Measurements from ENCODE around the gene DOCK1.

The DOCK1 gene

GRCh38 chr10:127151541-127151940, 246.3 kb downstream of the DOCK1 start:
- no CpG with 5 or more reads among the region's 10 CpGs for WGBS, 2 donors (ENCODE audit: extremely low coverage in 2 of 2, insufficient read length in 2 of 2, insufficient replicate concordance in 1 of 2)
- no peak overlapping the region for H3K4me2 ChIP-seq (ENCODE audit: insufficient read depth, low read length, poor library complexity, severe bottlenecking)
- H3K27me3 ChIP-seq (ENCODE audit: control insufficient read depth in 3 of 3, insufficient read depth in 3 of 3, low read depth in 1 of 3, low read length in 3 of 3) = no peaks in the 10 kb centered on the region
- H3K18ac ChIP-seq (ENCODE audit: low read length) = no peak overlapping the region
- H3K4me1 ChIP-seq (ENCODE audit: control insufficient read depth in 2 of 2, insufficient read depth in 1 of 2, low read depth in 1 of 2, low read length in 2 of 2) = peaks cover 4% of the 10 kb centered on the region in 2 donors
- no peaks in the 10 kb centered on the region for H3K79me1 ChIP-seq (ENCODE audit: low read depth, low read length)
- no peak overlapping the region for H4K8ac ChIP-seq (ENCODE audit: low read depth, low read length)
- H3K36me3 ChIP-seq (replicated peaks in 1 of 2; ENCODE audit: control insufficient read depth in 2 of 2, insufficient read depth in 2 of 2, low read length in 2 of 2) = no peaks in the 10 kb centered on the region
- no peak overlapping the region for H2BK5ac ChIP-seq (ENCODE audit: low read length)
- H2AK5ac ChIP-seq (ENCODE audit: low read depth, low read length) = no peak overlapping the region
- H3K27ac ChIP-seq (replicated peaks; ENCODE audit: low read length) = no peak overlapping the region
- no peak overlapping the region for H4K91ac ChIP-seq (ENCODE audit: low read depth, low read length, poor library complexity)
- H2BK12ac ChIP-seq (ENCODE audit: low read length) = no peak overlapping the region
- no peak overlapping the region for H2BK120ac ChIP-seq (ENCODE audit: low read depth, low read length)
- H2BK15ac ChIP-seq (ENCODE audit: low read length) = no peak overlapping the region
- H3K9ac ChIP-seq (ENCODE audit: low read depth, low read length, poor library complexity) = no peak overlapping the region
- H3K23ac ChIP-seq (ENCODE audit: low read depth, low read length, poor library complexity) = no peak overlapping the region
- H3K4me3 ChIP-seq (ENCODE audit: low read length in 2 of 2) = no peak overlapping the region
- H3K4ac ChIP-seq (ENCODE audit: low read length) = no peak overlapping the region
- H2AFZ ChIP-seq (ENCODE audit: low read length) = no peak overlapping the region
- H3K9me3 ChIP-seq (replicated peaks in 1 of 2; ENCODE audit: control insufficient read depth in 2 of 2, insufficient read depth in 1 of 2, low read depth in 1 of 2, low read length in 2 of 2) = peaks cover 0 to 2% of the 10 kb centered on the region in 2 donors
- no peak for DNase-seq (ENCODE audit: low spot score)
- H3K14ac ChIP-seq (ENCODE audit: low read length) = no peak overlapping the region

- Histone ChIP-seq H2BK120ac (ENCODE audit: low read depth, low read length) (no peak overlapping the region), H3K23ac (ENCODE audit: low read depth, low read length, poor library complexity) (no peak overlapping the region), H3K27ac (replicated peaks; ENCODE audit: low read length) (no peak overlapping the region), H3K4me1 (ENCODE audit: control insufficient read depth in 2 of 2, insufficient read depth in 1 of 2, low read depth in 1 of 2, low read length in 2 of 2) (peaks cover 3 to 4% of the 10 kb centered on the region in 2 donors), H2AK5ac (ENCODE audit: low read depth, low read length) (no peak overlapping the region), H4K91ac (ENCODE audit: low read depth, low read length, poor library complexity) (no peak overlapping the region), H3K9ac (ENCODE audit: low read depth, low read length, poor library complexity) (no peak overlapping the region), H3K9me3 (replicated peaks in 1 of 2; ENCODE audit: control insufficient read depth in 2 of 2, insufficient read depth in 1 of 2, low read depth in 1 of 2, low read length in 2 of 2) (peaks cover 0 to 2% of the 10 kb centered on the region in 2 donors), H4K8ac (ENCODE audit: low read depth, low read length) (no peak overlapping the region), H3K14ac (ENCODE audit: low read length) (no peak overlapping the region), H2BK5ac (ENCODE audit: low read length) (no peak overlapping the region), H3K4ac (ENCODE audit: low read length) (no peak overlapping the region), H3K4me3 (ENCODE audit: low read length in 2 of 2) (no peak overlapping the region), H3K36me3 (replicated peaks in 1 of 2; ENCODE audit: control insufficient read depth in 2 of 2, insufficient read depth in 2 of 2, low read length in 2 of 2) (no peaks in the 10 kb centered on the region), H3K27me3 (ENCODE audit: control insufficient read depth in 3 of 3, insufficient read depth in 3 of 3, low read depth in 1 of 3, low read length in 3 of 3) (no peaks in the 10 kb centered on the region), H3K18ac (ENCODE audit: low read length) (no peak overlapping the region), H2BK15ac (ENCODE audit: low read length) (no peak overlapping the region), H2BK12ac (ENCODE audit: low read length) (no peak overlapping the region), H2AFZ (ENCODE audit: low read length) (no peak overlapping the region), H3K79me1 (ENCODE audit: low read depth, low read length) (no peaks in the 10 kb centered on the region), H3K4me2 (ENCODE audit: insufficient read depth, low read length, poor library complexity, severe bottlenecking) (no peak overlapping the region)
- no CpG with 5 or more reads among the region's 9 CpGs for WGBS, 2 donors (ENCODE audit: extremely low coverage in 2 of 2, insufficient read length in 2 of 2, insufficient replicate concordance in 1 of 2)
- no peak for DNase-seq (ENCODE audit: low spot score)
These were observed 246.9 kb downstream of the DOCK1 start for GRCh38 chr10:127151981-127152699.

GRCh38 chr10:127153181-127153580, 248.0 kb downstream of the DOCK1 start:
- H3K27ac ChIP-seq (replicated peaks; ENCODE audit: low read length) = no peak overlapping the region
- no peaks in the 10 kb centered on the region for H3K79me1 ChIP-seq (ENCODE audit: low read depth, low read length)
- no peak overlapping the region for H3K9ac ChIP-seq (ENCODE audit: low read depth, low read length, poor library complexity)
- DNase-seq (ENCODE audit: low spot score) = no peak
- no peak overlapping the region for H3K4me2 ChIP-seq (ENCODE audit: insufficient read depth, low read length, poor library complexity, severe bottlenecking)
- H3K27me3 ChIP-seq (ENCODE audit: control insufficient read depth in 3 of 3, insufficient read depth in 3 of 3, low read depth in 1 of 3, low read length in 3 of 3) = no peaks in the 10 kb centered on the region
- H3K4ac ChIP-seq (ENCODE audit: low read length) = no peak overlapping the region
- H4K91ac ChIP-seq (ENCODE audit: low read depth, low read length, poor library complexity) = no peak overlapping the region
- peaks cover 0 to 1% of the 10 kb centered on the region in 2 donors for H3K4me1 ChIP-seq (ENCODE audit: control insufficient read depth in 2 of 2, insufficient read depth in 1 of 2, low read depth in 1 of 2, low read length in 2 of 2)
- H2BK15ac ChIP-seq (ENCODE audit: low read length) = no peak overlapping the region
- no peak overlapping the region for H3K23ac ChIP-seq (ENCODE audit: low read depth, low read length, poor library complexity)
- H3K9me3 ChIP-seq (replicated peaks in 1 of 2; ENCODE audit: control insufficient read depth in 2 of 2, insufficient read depth in 1 of 2, low read depth in 1 of 2, low read length in 2 of 2) = no peaks in the 10 kb centered on the region
- H3K36me3 ChIP-seq (replicated peaks in 1 of 2; ENCODE audit: control insufficient read depth in 2 of 2, insufficient read depth in 2 of 2, low read length in 2 of 2) = no peaks in the 10 kb centered on the region
- H2BK5ac ChIP-seq (ENCODE audit: low read length) = no peak overlapping the region
- no peak overlapping the region for H2AK5ac ChIP-seq (ENCODE audit: low read depth, low read length)
- H2AFZ ChIP-seq (ENCODE audit: low read length) = no peak overlapping the region
- no peak overlapping the region for H4K8ac ChIP-seq (ENCODE audit: low read depth, low read length)
- H3K18ac ChIP-seq (ENCODE audit: low read length) = no peak overlapping the region
- no CpG with 5 or more reads among the region's 4 CpGs for WGBS, 2 donors (ENCODE audit: extremely low coverage in 2 of 2, insufficient read length in 2 of 2, insufficient replicate concordance in 1 of 2)
- no peak overlapping the region for H3K4me3 ChIP-seq (ENCODE audit: low read length in 2 of 2)
- H2BK12ac ChIP-seq (ENCODE audit: low read length) = no peak overlapping the region
- H2BK120ac ChIP-seq (ENCODE audit: low read depth, low read length) = no peak overlapping the region
- no peak overlapping the region for H3K14ac ChIP-seq (ENCODE audit: low read length)

- DNase-seq (ENCODE audit: low spot score) = no peak
- no CpG with 5 or more reads among the region's 9 CpGs for WGBS, 2 donors (ENCODE audit: extremely low coverage in 2 of 2, insufficient read length in 2 of 2, insufficient replicate concordance in 1 of 2)
These were observed 249.8 kb downstream of the DOCK1 start for GRCh38 chr10:127154831-127155620.

More at GRCh38 chr10:127154831-127155620, 249.8 kb downstream of the DOCK1 start:
- Histone ChIP-seq H3K27ac (replicated peaks; ENCODE audit: low read length) (no peak overlapping the region), H2BK5ac (ENCODE audit: low read length) (no peak overlapping the region), H4K91ac (ENCODE audit: low read depth, low read length, poor library complexity) (no peak overlapping the region), H3K4ac (ENCODE audit: low read length) (no peak overlapping the region), H3K4me2 (ENCODE audit: insufficient read depth, low read length, poor library complexity, severe bottlenecking) (no peak overlapping the region), H3K9me3 (replicated peaks in 1 of 2; ENCODE audit: control insufficient read depth in 2 of 2, insufficient read depth in 1 of 2, low read depth in 1 of 2, low read length in 2 of 2) (no peaks in the 10 kb centered on the region), H3K79me1 (ENCODE audit: low read depth, low read length) (no peaks in the 10 kb centered on the region), H2AFZ (ENCODE audit: low read length) (no peak overlapping the region), H3K36me3 (replicated peaks in 1 of 2; ENCODE audit: control insufficient read depth in 2 of 2, insufficient read depth in 2 of 2, low read length in 2 of 2) (no peaks in the 10 kb centered on the region), H3K9ac (ENCODE audit: low read depth, low read length, poor library complexity) (no peak overlapping the region), H3K4me1 (ENCODE audit: control insufficient read depth in 2 of 2, insufficient read depth in 1 of 2, low read depth in 1 of 2, low read length in 2 of 2) (no peaks in the 10 kb centered on the region), H2BK12ac (ENCODE audit: low read length) (no peak overlapping the region), H3K23ac (ENCODE audit: low read depth, low read length, poor library complexity) (no peak overlapping the region), H2AK5ac (ENCODE audit: low read depth, low read length) (no peak overlapping the region), H2BK15ac (ENCODE audit: low read length) (no peak overlapping the region), H3K18ac (ENCODE audit: low read length) (no peak overlapping the region), H3K4me3 (ENCODE audit: low read length in 2 of 2) (no peak overlapping the region), H4K8ac (ENCODE audit: low read depth, low read length) (no peak overlapping the region), H3K27me3 (ENCODE audit: control insufficient read depth in 3 of 3, insufficient read depth in 3 of 3, low read depth in 1 of 3, low read length in 3 of 3) (no peaks in the 10 kb centered on the region), H2BK120ac (ENCODE audit: low read depth, low read length) (no peak overlapping the region), H3K14ac (ENCODE audit: low read length) (no peak overlapping the region)

Measured in neuronal stem cell (in vitro differentiated cells).